ENCODE data around the gene FOXL3.
A peak's percentile ranks its signal among the peaks of the same experiment; 100 is the strongest.

FOXL3 gene

GRCh38 chr7:317643-318405 is 27.9 kb downstream of the FOXL3 start:
- H3K36me3 ChIP-seq (replicated peaks): no peaks in the 10 kb centered on the region
- no peaks in the 10 kb centered on the region for H3K4me1 ChIP-seq
- no peaks in the 10 kb centered on the region for H3K9me3 ChIP-seq
- peaks cover 11% of the 10 kb centered on the region for H3K27me3 ChIP-seq (ENCODE audit: low read depth)
- in situ Hi-C loops (cut with MboI; ENCODE audit: low sequenced_read_pairs): no loop called here
- no peak for DNase-seq (ENCODE audit: low spot score in 2 of 2)
- no peak overlapping the region for H3K4me3 ChIP-seq

DNA sequence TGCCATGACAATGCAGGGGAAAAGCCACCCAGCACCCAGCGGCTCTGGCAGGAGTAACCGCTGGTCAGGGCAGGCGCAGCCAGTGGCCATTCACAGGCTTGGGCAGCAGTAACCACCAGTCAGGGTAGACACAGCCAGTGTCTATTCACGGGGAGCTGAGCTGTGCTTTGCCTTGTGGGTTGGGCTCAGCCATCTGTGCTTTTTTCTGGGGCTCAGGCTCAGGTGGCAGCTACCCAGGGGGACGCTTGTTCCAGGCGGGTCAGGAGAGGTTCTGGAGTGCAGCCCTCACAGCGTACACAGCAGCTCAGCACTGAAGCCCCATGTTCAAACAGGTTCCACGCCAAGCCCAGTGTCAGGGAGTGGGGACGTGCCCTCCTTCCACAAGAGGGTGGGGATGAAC is 28.5 kb downstream of the FOXL3 start:
- no peaks in the 10 kb centered on the region for H3K4me1 ChIP-seq
- H3K9me3 ChIP-seq: no peaks in the 10 kb centered on the region
- no peaks in the 10 kb centered on the region for H3K36me3 ChIP-seq (replicated peaks)
- H3K27me3 ChIP-seq (ENCODE audit: low read depth): peaks cover 4% of the 10 kb centered on the region
- in situ Hi-C loops (cut with MboI; ENCODE audit: low sequenced_read_pairs): no loop called here
- no peak overlapping the region for H3K4me3 ChIP-seq
- no peak for DNase-seq (ENCODE audit: low spot score in 2 of 2)

GRCh38 chr7:318878-319661 is 29.1 kb downstream of the FOXL3 start:
- in situ Hi-C loops (cut with MboI; ENCODE audit: low sequenced_read_pairs): no loop called here
- no peaks in the 10 kb centered on the region; the same call in 1 of the 2 replicates for H3K27me3 ChIP-seq (ENCODE audit: low read depth)

GRCh38 chr7:320297-320696 is 30.3 kb downstream of the FOXL3 start:
- no peaks in the 10 kb centered on the region for H3K36me3 ChIP-seq (replicated peaks)
- no peak overlapping the region for H3K4me3 ChIP-seq
- in situ Hi-C loops (cut with MboI; ENCODE audit: low sequenced_read_pairs): no loop called here
- no peaks in the 10 kb centered on the region for H3K27me3 ChIP-seq (ENCODE audit: low read depth)
- DNase-seq (ENCODE audit: low spot score in 2 of 2): no peak
- no peaks in the 10 kb centered on the region for H3K9me3 ChIP-seq
- H3K4me1 ChIP-seq: no peaks in the 10 kb centered on the region

More at GRCh38 chr7:318878-319661, 29.1 kb downstream of the FOXL3 start:
- no peaks in the 10 kb centered on the region for H3K4me1 ChIP-seq
- DNase-seq (ENCODE audit: low spot score in 2 of 2): no peak
- H3K36me3 ChIP-seq (replicated peaks): no peaks in the 10 kb centered on the region
- H3K4me3 ChIP-seq: no peak overlapping the region
- no peaks in the 10 kb centered on the region for H3K9me3 ChIP-seq

GRCh38 chr7:322111-322671 is 32.2 kb downstream of the FOXL3 start:
- in situ Hi-C loops (cut with MboI; ENCODE audit: low sequenced_read_pairs): no loop called here
- DNase-seq (ENCODE audit: low spot score in 2 of 2): peak; percentile 18 to 80
- H3K4me3 ChIP-seq: no peak overlapping the region

GRCh38 chr7:322708-323111 is 32.7 kb downstream of the FOXL3 start:
- in situ Hi-C loops (cut with MboI; ENCODE audit: low sequenced_read_pairs): no loop called here
- Histone ChIP-seq H3K4me3 (no peak overlapping the region), H3K27me3 (ENCODE audit: low read depth) (no peaks in the 10 kb centered on the region)

More at GRCh38 chr7:322111-322671, 32.2 kb downstream of the FOXL3 start:
- H3K4me1 ChIP-seq: no peaks in the 10 kb centered on the region
- no peaks in the 10 kb centered on the region for H3K27me3 ChIP-seq (ENCODE audit: low read depth)
- H3K36me3 ChIP-seq (replicated peaks): no peaks in the 10 kb centered on the region
- no peaks in the 10 kb centered on the region for H3K9me3 ChIP-seq

DNA sequence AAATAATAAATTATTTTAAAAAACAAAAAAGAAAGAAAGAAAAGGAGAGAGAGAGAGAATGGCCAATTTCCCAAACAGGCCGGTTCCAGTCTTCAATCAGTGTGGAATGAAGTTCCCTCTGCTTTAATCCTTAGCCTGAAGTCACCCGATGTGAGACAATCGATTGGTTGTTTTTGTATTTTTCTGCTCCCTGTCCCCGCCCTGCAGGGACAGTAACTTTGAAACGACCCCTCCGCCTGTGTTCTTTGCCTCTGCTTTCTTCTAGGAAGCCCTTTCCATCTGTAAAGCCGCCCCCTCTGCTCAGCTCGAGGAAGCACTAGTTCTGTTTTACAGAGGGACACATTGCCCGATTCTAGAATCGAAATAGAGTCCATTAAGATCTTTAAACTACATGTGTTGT is 33.4 kb downstream of the FOXL3 start:
- H3K27me3 ChIP-seq (ENCODE audit: low read depth): no peaks in the 10 kb centered on the region
- no peaks in the 10 kb centered on the region for H3K4me1 ChIP-seq
- H3K36me3 ChIP-seq (replicated peaks): no peaks in the 10 kb centered on the region
- no peak overlapping the region for H3K4me3 ChIP-seq
- DNase-seq (ENCODE audit: low spot score in 2 of 2): no peak
- in situ Hi-C loops (cut with MboI; ENCODE audit: low sequenced_read_pairs): no loop called here
- H3K9me3 ChIP-seq: no peaks in the 10 kb centered on the region

More at GRCh38 chr7:322708-323111, 32.7 kb downstream of the FOXL3 start:
- DNase-seq (ENCODE audit: low spot score in 2 of 2): no peak
- no peaks in the 10 kb centered on the region for H3K9me3 ChIP-seq
- no peaks in the 10 kb centered on the region for H3K36me3 ChIP-seq (replicated peaks)
- no peaks in the 10 kb centered on the region for H3K4me1 ChIP-seq

GRCh38 chr7:324011-324410 is 34.0 kb downstream of the FOXL3 start:
- Histone ChIP-seq H3K36me3 (replicated peaks) (no peaks in the 10 kb centered on the region), H3K27me3 (ENCODE audit: low read depth) (no peaks in the 10 kb centered on the region), H3K4me1 (no peaks in the 10 kb centered on the region), H3K9me3 (0 out of 2 replicates have a peak, but pooled peaks cover 2% of the 10 kb centered on the region), H3K4me3 (no peak overlapping the region)
- DNase-seq (ENCODE audit: low spot score in 2 of 2): no peak
- in situ Hi-C loops (cut with MboI; ENCODE audit: low sequenced_read_pairs): no loop called here

DNA sequence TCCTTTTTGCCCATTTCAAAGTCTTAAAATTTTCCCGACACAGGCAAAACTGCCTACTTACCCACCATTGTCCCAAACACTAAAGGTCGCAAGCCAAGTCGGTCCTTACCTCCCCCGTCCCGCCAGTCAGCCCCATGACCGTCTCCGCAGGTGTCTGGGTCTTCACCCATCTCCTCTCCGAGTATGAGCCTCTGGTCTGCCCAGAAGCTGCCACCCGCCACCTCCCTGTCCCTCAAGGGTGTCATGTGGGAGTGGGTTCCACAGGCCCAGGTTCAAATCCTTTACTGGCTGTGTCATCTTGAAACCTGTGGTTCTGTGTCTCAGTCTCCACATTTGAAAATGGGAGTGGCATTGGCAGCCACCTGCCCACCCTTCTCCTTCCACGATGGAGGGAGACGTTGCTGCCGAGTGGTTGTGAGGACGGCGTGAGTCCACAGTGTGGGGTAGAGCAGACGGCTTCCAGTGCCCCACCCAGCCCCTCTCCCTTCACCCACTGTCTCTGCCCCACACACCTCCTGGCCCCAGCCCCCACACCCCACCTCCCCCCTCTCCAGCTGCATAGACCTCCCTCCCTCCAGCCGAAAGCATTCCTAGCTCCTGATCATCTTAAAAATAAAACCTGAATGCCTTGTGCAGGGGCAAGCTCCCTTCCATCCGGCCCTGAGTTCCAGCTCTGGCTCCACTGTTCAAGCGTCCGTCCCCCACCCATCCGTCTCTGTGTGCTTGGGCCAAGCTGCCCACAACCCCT is 35.3 kb downstream of the FOXL3 start:
- no peak for DNase-seq (ENCODE audit: low spot score in 2 of 2)
- no peaks in the 10 kb centered on the region for H3K27me3 ChIP-seq (ENCODE audit: low read depth)
- no peak overlapping the region for H3K4me3 ChIP-seq
- 0 out of 2 replicates have a peak, but pooled peaks cover 2% of the 10 kb centered on the region for H3K9me3 ChIP-seq
- in situ Hi-C loops (cut with MboI; ENCODE audit: low sequenced_read_pairs): no loop called here
- no peaks in the 10 kb centered on the region for H3K36me3 ChIP-seq (replicated peaks)
- H3K4me1 ChIP-seq: no peaks in the 10 kb centered on the region

DNA sequence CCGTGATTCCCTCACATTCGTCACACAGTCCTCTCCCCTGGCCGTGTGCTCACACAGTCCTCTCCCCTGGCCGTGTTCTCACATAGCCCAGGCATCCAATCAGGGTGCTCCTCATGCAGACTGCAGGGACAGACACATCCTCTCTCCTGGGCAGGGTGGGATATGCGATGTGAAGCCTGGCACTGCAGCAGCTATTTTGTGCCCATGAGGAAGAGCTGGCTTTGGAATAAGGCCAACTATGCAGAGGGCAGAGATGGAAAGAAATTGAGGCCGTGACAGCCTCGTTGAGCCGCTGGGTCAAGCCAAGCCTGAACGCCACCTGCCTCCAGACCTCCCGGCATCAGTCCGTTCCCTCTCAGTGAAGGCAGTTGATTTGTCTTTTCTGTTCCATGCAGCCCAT is 35.8 kb downstream of the FOXL3 start:
- Histone ChIP-seq H3K9me3 (0 out of 2 replicates have a peak, but pooled peaks cover 2% of the 10 kb centered on the region), H3K4me3 (no peak overlapping the region), H3K36me3 (replicated peaks) (no peaks in the 10 kb centered on the region), H3K27me3 (ENCODE audit: low read depth) (no peaks in the 10 kb centered on the region), H3K4me1 (no peaks in the 10 kb centered on the region)
- in situ Hi-C loops (cut with MboI; ENCODE audit: low sequenced_read_pairs): no loop called here
- DNase-seq (ENCODE audit: low spot score in 2 of 2): no peak

DNA sequence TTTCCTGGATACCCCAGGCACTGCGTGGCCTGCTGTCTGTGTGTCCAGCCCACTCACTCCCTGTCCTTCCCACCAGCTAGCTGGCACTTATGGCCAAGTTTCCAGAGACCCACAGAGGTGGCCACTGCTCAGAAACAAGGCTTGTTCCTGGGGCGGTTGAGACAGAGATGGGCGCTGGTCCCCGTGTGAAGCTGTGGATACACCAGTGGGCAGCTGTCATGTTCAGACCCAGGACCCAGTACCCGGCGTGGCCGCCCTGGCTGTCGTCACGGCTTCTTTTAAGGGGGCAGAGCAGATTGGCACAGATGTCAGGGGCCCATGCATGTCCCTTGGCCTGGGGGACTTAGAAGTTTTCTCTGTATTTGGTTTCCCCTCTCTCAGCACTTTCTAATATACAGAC is 36.3 kb downstream of the FOXL3 start:
- H3K4me3 ChIP-seq: no peak overlapping the region
- H3K4me1 ChIP-seq: no peaks in the 10 kb centered on the region
- in situ Hi-C loops (cut with MboI; ENCODE audit: low sequenced_read_pairs): no loop called here
- no peak for DNase-seq (ENCODE audit: low spot score in 2 of 2)
- 0 out of 2 replicates have a peak, but pooled peaks cover 2% of the 10 kb centered on the region for H3K9me3 ChIP-seq
- H3K36me3 ChIP-seq (replicated peaks): no peaks in the 10 kb centered on the region
- H3K27me3 ChIP-seq (ENCODE audit: low read depth): no peaks in the 10 kb centered on the region

DNA sequence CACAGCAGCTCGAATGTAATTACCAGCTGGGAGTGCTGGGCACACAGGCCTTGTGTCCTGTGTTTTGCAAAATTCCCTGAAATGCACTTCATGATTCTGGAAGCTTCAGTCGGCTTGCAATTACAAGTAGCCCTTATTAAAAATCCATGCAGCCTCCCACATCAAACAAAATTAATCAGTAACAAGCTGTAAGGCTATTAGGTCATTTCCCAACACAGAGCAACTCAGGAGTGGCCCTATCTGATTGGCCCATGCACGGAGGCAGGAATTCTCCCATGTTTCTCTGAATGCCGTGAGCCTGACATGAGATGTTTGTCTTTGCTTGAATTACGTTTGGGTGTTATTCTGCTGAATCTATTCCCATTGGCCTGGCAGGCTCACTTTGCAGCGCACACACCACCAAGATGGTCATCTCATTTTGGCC is 36.9 kb downstream of the FOXL3 start:
- no peak for DNase-seq (ENCODE audit: low spot score in 2 of 2)
- Histone ChIP-seq H3K36me3 (replicated peaks) (no peaks in the 10 kb centered on the region), H3K9me3 (0 out of 2 replicates have a peak, but pooled peaks cover 2% of the 10 kb centered on the region), H3K4me3 (no peak overlapping the region), H3K27me3 (ENCODE audit: low read depth) (no peaks in the 10 kb centered on the region), H3K4me1 (no peaks in the 10 kb centered on the region)
- in situ Hi-C loops (cut with MboI; ENCODE audit: low sequenced_read_pairs): no loop called here

- no peaks in the 10 kb centered on the region for H3K36me3 ChIP-seq (replicated peaks)
- H3K4me3 ChIP-seq: no peak overlapping the region
- in situ Hi-C loops (cut with MboI; ENCODE audit: low sequenced_read_pairs): no loop called here
- 0 out of 2 replicates have a peak, but pooled peaks cover 2% of the 10 kb centered on the region for H3K9me3 ChIP-seq
- DNase-seq (ENCODE audit: low spot score in 2 of 2): no peak
- no peaks in the 10 kb centered on the region for H3K27me3 ChIP-seq (ENCODE audit: low read depth)
- H3K4me1 ChIP-seq: no peaks in the 10 kb centered on the region
Observed at GRCh38 chr7:327233-327931, 37.4 kb downstream of the FOXL3 start.
